Mesothelial cell of epicardium (in vitro differentiated cells): Measurements from ENCODE around the gene FBXO21. TPM values are rescaled to one million over a fixed set of nuclear protein-coding genes. Genes with fewer than 3 reads are reported as not detected.

Experiments
- DNase-seq, 2 experiments: peaks; one replicate each; pipeline ENCODE4 v3.0.0; 2021; ENCODE audit warnings: low spot score in 2 of 2; ENCODE audit not compliant: unreplicated experiment in 2 of 2
- H3K27ac Mint-ChIP-seq: 2 replicates; pipeline ENCODE4 v1.8.0; 2021; ENCODE audit warnings: mixed read lengths
- H3K27me3 Mint-ChIP-seq: 2 replicates; pipeline ENCODE4 v1.8.0; 2021; ENCODE audit warnings: low read depth, mixed read lengths
- H3K36me3 Mint-ChIP-seq: 2 replicates; pipeline ENCODE4 v1.8.0; 2021; ENCODE audit warnings: mixed read lengths
- H3K4me1 Mint-ChIP-seq: 2 replicates; pipeline ENCODE4 v1.8.0; 2021; ENCODE audit warnings: mixed read lengths
- H3K4me3 Mint-ChIP-seq: 2 replicates; pipeline ENCODE4 v1.8.0; 2021; ENCODE audit warnings: mild to moderate bottlenecking, moderate library complexity, mixed read lengths
- H3K9me3 Mint-ChIP-seq: 2 replicates; pipeline ENCODE4 v1.8.0; 2021; ENCODE audit warnings: mixed read lengths
- total RNA-seq: library from RNA; stranded (reverse); gene quantifications from 3 replicates; pipeline ENCODE4 v1.2.1, GENCODE V29; 2021
- TF ChIP-seq, protein P1 (sequence below): fragments of 200-600 bp; sonication (generic); IDR thresholded peaks from one replicate; pipeline ENCODE4 v1.5.0; 2021; ENCODE audit warnings: antibody characterized with exemption; ENCODE audit not compliant: unreplicated experiment

Gene FBXO21
- total RNA-seq, 1 donor from 2014 or later, result 57.5 TPM

DNA sequence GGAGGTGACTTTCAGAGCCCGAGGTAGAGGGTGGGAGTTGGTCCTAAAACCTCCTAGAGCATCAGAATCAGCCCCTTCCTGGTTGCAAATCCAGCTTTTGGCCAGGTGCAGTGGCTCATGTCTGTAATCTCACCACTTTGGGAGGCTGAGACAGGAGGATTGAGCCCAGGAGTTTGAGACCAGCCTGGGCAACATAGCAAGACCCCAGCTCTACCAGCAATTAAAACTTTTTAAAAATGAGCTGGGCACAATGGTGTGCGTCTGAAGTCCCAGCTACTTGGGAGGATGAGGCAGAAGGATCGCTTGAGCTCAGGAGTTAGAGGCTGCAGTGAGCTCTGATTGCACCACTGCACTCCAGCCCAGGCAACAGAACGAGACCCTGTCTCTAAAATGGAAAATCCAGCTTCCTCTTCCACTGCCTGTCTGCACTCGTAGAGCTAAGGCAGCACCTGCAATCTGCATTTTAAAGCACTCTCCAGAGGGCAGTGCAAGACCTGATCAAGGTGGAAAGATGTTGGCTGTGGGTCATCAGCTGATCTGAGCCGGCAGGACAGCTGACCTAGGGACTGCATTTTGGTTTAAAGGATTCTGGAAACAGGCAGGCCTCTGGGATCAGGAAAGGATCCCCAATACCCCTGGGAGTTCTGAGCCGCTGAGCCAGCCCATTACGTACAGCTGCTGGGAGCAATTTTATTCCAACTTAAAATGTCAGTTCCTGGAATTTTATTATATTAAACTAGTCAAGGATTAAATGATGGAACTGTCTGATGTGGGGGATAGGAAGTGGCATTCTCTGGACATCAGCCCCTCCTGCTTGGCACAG, 89.2 kb downstream of the FBXO21 start:
- peaks cover 73% of the 10 kb centered on the region for H3K27me3 Mint-ChIP-seq
- H3K27ac Mint-ChIP-seq, result no peak overlapping the region
- no peaks in the 10 kb centered on the region for H3K36me3 Mint-ChIP-seq

DNA sequence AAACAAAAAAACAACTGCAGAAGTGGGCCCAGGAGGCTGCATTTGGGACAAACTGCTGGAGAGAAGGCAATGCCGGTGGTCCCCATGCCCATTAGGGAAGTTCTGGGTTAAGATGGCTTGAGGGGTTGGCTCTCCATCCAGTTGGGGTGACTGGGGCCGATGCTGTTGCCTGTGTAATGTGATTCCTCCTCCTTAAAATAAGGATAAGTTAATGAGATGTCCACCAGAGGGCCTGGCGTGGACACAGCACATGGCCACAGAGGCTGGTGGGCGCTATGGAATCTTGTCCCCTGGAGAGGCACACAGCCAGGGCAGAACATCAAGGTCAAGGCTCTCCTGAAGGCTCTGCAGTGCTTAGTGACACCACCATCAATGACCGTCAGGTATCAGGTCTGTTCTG, 90.0 kb downstream of the FBXO21 start:
- TF ChIP-seq, protein P1, sequence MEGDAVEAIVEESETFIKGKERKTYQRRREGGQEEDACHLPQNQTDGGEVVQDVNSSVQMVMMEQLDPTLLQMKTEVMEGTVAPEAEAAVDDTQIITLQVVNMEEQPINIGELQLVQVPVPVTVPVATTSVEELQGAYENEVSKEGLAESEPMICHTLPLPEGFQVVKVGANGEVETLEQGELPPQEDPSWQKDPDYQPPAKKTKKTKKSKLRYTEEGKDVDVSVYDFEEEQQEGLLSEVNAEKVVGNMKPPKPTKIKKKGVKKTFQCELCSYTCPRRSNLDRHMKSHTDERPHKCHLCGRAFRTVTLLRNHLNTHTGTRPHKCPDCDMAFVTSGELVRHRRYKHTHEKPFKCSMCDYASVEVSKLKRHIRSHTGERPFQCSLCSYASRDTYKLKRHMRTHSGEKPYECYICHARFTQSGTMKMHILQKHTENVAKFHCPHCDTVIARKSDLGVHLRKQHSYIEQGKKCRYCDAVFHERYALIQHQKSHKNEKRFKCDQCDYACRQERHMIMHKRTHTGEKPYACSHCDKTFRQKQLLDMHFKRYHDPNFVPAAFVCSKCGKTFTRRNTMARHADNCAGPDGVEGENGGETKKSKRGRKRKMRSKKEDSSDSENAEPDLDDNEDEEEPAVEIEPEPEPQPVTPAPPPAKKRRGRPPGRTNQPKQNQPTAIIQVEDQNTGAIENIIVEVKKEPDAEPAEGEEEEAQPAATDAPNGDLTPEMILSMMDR, result no peak
- no peaks in the 10 kb centered on the region for H3K36me3 Mint-ChIP-seq
- peaks cover 4% of the 10 kb centered on the region for H3K4me1 Mint-ChIP-seq
- H3K4me3 Mint-ChIP-seq, result peak overlapping the region; percentile 53
- no peak overlapping the region for H3K27ac Mint-ChIP-seq
- peaks cover 77% of the 10 kb centered on the region for H3K27me3 Mint-ChIP-seq
- no peaks in the 10 kb centered on the region for H3K9me3 Mint-ChIP-seq
- DNase-seq, result no peak

More for the DNA sequence above, 89.2 kb downstream of the FBXO21 start:
- TF ChIP-seq, protein P1, result no peak
- DNase-seq, result no peak
- Mint-ChIP-seq H3K4me1 (peaks cover 4% of the 10 kb centered on the region), H3K4me3 (no peak overlapping the region), H3K9me3 (peaks cover 3% of the 10 kb centered on the region)

DNA sequence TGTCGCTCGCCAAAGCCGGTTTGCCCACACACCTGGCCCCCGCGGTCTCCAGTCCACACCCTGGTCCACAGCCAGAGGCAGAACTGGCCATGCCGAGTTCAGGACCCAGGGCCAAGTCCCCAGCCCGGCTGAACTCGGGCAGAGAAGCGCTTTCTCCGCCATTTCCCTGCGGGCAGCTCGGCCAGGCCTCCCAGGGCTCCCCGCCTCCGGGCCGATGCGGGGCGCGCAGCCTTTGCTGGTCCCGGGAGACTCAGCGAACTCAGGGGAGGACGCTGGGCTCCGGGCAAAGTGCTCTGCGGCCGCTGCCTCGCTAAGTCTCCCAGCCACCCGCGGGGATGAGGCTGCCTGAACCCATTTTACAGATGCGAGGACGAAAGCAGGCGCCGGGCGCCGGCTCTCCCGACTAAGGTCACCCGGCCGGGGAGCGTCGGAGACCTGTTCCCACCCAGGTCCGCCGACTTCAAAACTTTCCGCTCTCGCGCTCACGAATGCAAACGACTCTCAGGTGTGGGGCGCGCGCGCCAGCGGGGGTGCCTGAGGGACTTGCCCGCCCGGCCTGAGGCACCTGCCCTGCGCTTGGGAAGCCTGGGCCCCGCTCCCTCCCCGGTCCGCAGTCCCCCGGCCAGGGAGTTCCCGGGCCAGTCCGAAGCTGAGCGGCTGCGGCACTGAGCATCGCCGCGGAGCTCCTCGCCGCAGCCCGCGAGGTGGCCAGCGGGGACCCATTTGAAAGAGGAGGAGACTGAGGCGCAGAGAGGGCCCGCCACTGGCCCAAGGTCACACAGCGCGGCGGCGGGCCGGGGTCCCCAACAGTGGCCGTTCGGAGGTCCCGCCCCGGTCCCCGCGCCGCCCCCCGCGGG, 91.7 kb downstream of the FBXO21 start:
- peaks cover 89% of the 10 kb centered on the region for H3K27me3 Mint-ChIP-seq
- H3K27ac Mint-ChIP-seq, result no peak overlapping the region
- H3K36me3 Mint-ChIP-seq, result no peaks in the 10 kb centered on the region
- H3K9me3 Mint-ChIP-seq, result no peaks in the 10 kb centered on the region
- DNase-seq, result no peak
- peaks cover 4% of the 10 kb centered on the region for H3K4me1 Mint-ChIP-seq
- TF ChIP-seq, protein P1, result no peak
- H3K4me3 Mint-ChIP-seq, result no peak overlapping the region

DNA sequence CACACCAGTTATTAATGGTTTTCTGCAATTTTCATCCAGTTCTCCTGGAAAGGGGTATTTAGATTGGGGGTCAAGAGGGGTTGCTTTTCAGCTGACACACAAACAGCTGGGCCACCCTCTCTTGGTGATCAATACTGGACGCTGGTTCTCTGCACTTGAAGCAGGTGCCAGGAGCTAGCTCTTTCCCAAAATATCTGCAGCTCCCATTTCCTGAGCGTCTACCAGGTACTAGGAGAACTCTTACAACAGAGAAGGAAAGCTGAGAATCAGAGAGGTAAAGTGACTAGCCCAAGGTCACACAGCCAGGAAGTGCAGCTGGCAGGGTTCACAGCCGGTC, 92.3 kb downstream of the FBXO21 start:
- DNase-seq, result no peak
- H3K27ac Mint-ChIP-seq, result no peak overlapping the region
- peak overlapping the region; percentile 56 for H3K4me3 Mint-ChIP-seq
- TF ChIP-seq, protein P1, result no peak
- H3K36me3 Mint-ChIP-seq, result no peaks in the 10 kb centered on the region
- H3K9me3 Mint-ChIP-seq, result no peaks in the 10 kb centered on the region
- H3K4me1 Mint-ChIP-seq, result peaks cover 4% of the 10 kb centered on the region
- peaks cover 95% of the 10 kb centered on the region for H3K27me3 Mint-ChIP-seq

DNA sequence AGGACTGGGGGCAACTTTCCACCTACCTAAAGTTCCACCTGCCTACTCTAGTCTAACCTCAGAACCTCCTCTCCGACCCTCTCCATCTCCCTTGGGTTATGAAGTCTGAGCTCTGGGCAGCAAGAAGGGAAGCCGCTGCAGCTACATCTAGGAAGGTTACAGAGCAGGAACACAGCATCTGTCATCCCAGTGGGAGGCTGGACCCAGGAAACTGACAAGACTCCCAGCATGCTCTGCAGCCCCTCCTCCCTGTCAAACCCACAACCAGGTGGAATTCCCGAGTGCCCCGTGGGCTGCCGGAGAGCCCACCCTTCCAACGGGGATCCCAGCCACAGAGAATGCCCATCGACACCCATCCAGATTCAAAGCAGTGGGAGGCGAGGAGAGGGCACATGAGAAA, 93.1 kb downstream of the FBXO21 start:
- Mint-ChIP-seq H3K27me3 (peaks cover 93% of the 10 kb centered on the region), H3K4me3 (peak overlapping the region; percentile 20)

More for the DNA sequence above, 93.1 kb downstream of the FBXO21 start:
- Mint-ChIP-seq H3K27ac (no peak overlapping the region), H3K9me3 (no peaks in the 10 kb centered on the region), H3K4me1 (peaks cover 4% of the 10 kb centered on the region), H3K36me3 (no peaks in the 10 kb centered on the region)
- no peak for DNase-seq
- TF ChIP-seq, protein P1, result no peak
